Measurements from ENCODE around the gene ROBO2.

Gene ROBO2

GRCh38 chr3:77236118-77236517, 196.2 kb downstream of the ROBO2 start:
- DNase-seq (ENCODE audit: low read depth in 1 of 2, low spot score in 1 of 2), result no peak
- in situ Hi-C loops (cut with HindIII; ENCODE audit: low pct_unique_long_range_greater_than_20kb, low sequenced_read_pairs), result no loop called here
- no peak for TF ChIP-seq JUND (IDR thresholded peaks at IDR 0.05; ENCODE audit: low read depth)

DNA sequence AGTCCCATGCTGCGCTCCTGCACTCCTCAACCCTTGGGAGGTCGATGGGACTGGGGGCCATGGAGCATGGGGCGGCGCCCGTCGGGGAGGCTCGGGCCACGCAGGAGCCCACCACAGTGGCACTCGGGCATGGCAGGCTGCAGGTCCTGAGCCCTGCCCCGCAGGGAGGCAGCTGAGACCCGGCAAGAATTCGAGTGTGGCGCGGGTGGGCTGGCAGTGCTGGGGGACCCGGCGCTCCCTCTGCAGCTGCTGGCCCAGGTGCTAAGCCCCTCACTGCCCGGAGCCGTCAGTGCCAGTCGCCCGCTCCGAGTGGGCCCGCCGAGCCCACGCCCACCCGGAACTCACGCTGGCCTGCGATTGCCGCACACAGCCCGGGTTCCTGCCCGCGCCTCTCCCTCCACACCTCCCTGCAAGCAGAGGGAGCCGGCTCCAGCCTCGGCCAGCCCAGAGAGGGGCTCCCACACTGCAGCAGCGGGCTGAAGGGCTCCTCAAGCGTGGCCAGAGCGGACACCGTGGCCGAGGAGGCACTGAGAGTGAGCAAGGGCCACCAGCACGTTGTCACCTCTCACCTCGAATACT, 200.3 kb downstream of the ROBO2 start:
- no peak for TF ChIP-seq JUND (IDR thresholded peaks at IDR 0.05; ENCODE audit: low read depth)
- no peak for DNase-seq (ENCODE audit: low read depth in 1 of 2, low spot score in 1 of 2)
- in situ Hi-C loops (cut with HindIII; ENCODE audit: low pct_unique_long_range_greater_than_20kb, low sequenced_read_pairs), result no loop called here

DNA sequence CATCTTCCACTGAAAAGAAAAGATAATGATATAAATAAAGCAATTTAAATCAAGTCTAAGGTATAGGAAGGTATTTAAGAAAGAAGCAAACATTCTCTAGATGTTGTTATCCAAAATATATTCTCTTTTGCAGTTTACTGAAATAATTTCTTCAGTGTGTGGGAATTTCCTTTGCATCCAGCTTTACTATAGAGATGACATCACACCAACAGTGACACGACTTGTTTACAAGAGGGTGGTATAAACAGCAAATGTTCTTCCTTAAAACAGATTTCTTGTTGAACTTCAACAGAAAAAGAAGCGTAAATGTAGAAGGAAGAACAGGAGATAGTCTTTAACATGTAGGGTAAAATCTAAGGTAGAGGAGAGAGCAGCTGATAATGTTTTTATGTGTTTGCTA, 202.5 kb downstream of the ROBO2 start:
- TF ChIP-seq JUND (IDR thresholded peaks at IDR 0.05; ENCODE audit: low read depth), result no peak
- in situ Hi-C loops (cut with HindIII; ENCODE audit: low pct_unique_long_range_greater_than_20kb, low sequenced_read_pairs), result no loop called here

GRCh38 chr3:77244981-77245380, 205.1 kb downstream of the ROBO2 start:
- no peak for TF ChIP-seq JUND (IDR thresholded peaks at IDR 0.05; ENCODE audit: low read depth)
- in situ Hi-C loops (cut with HindIII; ENCODE audit: low pct_unique_long_range_greater_than_20kb, low sequenced_read_pairs), result no loop called here
- no peak for DNase-seq (ENCODE audit: low read depth in 1 of 2, low spot score in 1 of 2)

More for the DNA sequence above, 202.5 kb downstream of the ROBO2 start:
- DNase-seq (ENCODE audit: low read depth in 1 of 2, low spot score in 1 of 2), result no peak

DNA sequence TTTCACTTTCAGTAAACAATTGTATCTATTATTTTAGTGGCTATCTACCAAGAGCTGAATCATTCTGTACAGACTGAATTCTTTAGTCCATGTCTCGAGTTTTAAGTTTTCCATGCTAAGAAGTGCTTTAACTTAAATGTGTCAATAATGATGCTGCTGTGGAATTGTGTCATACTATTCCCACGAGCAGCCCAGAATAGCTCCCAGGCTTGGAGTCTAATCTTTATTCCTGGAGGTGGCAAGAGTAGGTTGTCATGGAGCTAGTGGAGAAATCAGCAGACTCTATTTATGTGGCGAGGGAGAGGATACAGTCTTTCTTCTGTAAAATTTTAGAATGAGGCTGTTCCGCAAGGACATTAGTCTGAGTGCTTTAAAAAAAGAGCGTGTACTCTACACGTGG, 207.2 kb downstream of the ROBO2 start:
- no peak for DNase-seq (ENCODE audit: low read depth in 1 of 2, low spot score in 1 of 2)
- in situ Hi-C loops (cut with HindIII; ENCODE audit: low pct_unique_long_range_greater_than_20kb, low sequenced_read_pairs), result no loop called here
- no peak for TF ChIP-seq JUND (IDR thresholded peaks at IDR 0.05; ENCODE audit: low read depth)

DNA sequence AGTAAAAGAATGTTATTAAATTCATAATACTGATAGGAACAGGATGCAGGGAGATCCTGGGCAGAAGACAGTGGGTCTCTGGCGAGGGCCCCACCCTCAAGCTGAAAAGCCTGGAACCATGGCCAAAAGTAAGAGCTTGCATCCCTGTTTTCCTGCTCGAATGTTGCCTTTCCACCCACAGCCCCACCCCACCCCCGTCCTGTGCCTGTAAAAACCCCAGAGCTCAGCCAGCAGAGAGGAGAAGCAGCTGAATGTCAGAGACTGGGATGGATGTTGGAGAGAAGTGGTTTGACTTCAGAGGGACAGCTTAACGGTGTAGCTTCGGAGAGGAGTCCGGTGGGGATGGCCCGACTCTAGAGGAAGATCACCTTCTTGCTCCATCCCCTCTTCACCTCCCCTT, 207.9 kb downstream of the ROBO2 start:
- in situ Hi-C loops (cut with HindIII; ENCODE audit: low pct_unique_long_range_greater_than_20kb, low sequenced_read_pairs), result no loop called here
- DNase-seq (ENCODE audit: low read depth in 1 of 2, low spot score in 1 of 2), result no peak
- no peak for TF ChIP-seq JUND (IDR thresholded peaks at IDR 0.05; ENCODE audit: low read depth)

GRCh38 chr3:77248420-77248819, 208.5 kb downstream of the ROBO2 start:
- no peak for DNase-seq (ENCODE audit: low read depth in 1 of 2, low spot score in 1 of 2)
- in situ Hi-C loops (cut with HindIII; ENCODE audit: low pct_unique_long_range_greater_than_20kb, low sequenced_read_pairs), result no loop called here
- TF ChIP-seq JUND (IDR thresholded peaks at IDR 0.05; ENCODE audit: low read depth), result no peak

- in situ Hi-C loops (cut with HindIII; ENCODE audit: low pct_unique_long_range_greater_than_20kb, low sequenced_read_pairs), result no loop called here
- no peak for TF ChIP-seq JUND (IDR thresholded peaks at IDR 0.05; ENCODE audit: low read depth)
- DNase-seq (ENCODE audit: low read depth in 1 of 2, low spot score in 1 of 2), result no peak
Observed at GRCh38 chr3:77251136-77251535, 211.2 kb downstream of the ROBO2 start.

DNA sequence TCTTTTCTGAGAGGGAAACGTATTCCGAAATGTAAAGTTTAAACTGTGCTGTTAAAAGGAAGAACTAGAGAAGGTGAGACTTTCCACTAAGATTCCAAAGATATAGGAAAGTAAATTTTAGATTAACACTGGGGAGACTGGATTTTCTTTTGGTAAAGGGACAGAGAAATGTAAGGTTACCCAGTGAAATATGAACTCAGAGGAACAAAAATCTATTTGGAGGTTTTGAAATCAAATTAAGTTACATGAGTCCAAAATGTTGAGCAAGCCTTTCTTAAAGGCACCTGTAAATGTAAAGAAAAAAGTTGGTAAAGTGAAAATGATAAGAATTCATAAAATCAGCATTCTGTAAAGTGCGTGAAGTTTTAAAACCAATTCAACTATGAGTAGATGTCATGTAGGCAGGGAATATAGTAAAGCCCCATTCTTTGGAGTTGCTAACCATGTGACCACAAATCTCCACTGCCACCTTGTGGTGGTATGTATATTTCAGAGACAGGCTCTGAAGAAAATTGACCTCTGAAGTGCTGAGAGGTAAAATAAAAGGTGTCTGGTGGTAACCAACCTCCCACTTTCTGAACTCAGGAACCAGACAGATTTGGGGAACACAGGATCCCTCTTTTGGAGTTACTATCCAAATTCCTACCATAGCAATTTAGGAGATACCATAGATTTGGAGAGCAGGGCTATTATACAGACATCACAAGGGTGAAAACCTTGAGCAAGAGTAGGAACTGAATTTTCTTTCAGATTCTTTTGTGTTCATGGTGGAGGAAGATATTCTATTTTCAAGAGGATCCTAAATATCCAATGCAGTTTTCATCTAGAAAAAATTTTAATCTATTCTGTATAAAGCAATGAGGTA, 215.3 kb downstream of the ROBO2 start:
- in situ Hi-C loops (cut with HindIII; ENCODE audit: low pct_unique_long_range_greater_than_20kb, low sequenced_read_pairs), result no loop called here
- no peak for TF ChIP-seq JUND (IDR thresholded peaks at IDR 0.05; ENCODE audit: low read depth)
- DNase-seq (ENCODE audit: low read depth in 1 of 2, low spot score in 1 of 2), result peak; percentile 11 to 75

DNA sequence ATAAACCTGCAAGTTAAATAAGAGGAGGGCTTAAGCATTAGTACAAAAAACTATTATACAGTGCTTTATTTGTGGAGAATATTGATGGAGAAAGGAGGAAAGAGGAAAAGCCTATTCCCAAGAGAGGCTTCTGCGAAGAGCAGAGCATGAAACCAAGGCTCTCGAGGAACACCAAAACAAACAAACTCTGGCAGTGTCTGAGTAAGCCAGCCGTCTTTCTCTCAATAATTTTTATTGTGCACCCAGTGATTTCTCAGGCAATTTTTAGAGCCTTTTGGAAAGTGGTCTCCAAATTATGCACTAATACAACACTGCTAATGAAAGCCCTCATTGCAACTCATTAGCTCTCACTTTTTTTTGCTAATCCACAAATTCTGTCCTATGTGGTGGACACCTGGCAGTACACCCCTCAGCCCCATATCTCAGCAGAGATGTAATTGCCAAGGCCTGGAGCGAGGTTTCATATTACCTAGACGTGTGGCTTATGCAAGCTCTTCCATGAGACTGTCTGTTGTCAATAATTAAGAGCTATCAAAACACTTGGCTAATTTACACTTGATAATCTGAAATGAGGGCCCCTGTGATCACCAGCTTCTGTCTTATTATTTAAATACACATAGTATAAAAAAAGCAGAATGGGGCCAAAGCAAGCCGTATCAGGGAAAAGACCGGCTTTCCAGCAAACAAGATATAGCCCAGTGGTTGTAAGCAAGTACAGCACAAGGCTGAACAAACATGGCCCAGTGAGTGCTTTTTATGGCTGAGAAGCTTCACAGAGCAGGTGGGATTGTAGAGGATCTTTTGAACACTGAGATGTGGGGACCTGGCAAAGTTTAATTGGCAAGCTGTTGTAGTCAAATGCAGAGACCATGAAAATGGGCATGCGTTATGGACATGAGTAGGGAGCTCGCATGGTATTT, 216.9 kb downstream of the ROBO2 start:
- in situ Hi-C loops (cut with HindIII; ENCODE audit: low pct_unique_long_range_greater_than_20kb, low sequenced_read_pairs), result no loop called here
- no peak for TF ChIP-seq JUND (IDR thresholded peaks at IDR 0.05; ENCODE audit: low read depth)
- no peak for DNase-seq (ENCODE audit: low read depth in 1 of 2, low spot score in 1 of 2)

- in situ Hi-C loops (cut with HindIII; ENCODE audit: low pct_unique_long_range_greater_than_20kb, low sequenced_read_pairs), result no loop called here
- no peak for TF ChIP-seq JUND (IDR thresholded peaks at IDR 0.05; ENCODE audit: low read depth)
Observed at GRCh38 chr3:77259694-77260093, 219.8 kb downstream of the ROBO2 start.

GRCh38 chr3:77262361-77262760, 222.5 kb downstream of the ROBO2 start:
- TF ChIP-seq JUND (IDR thresholded peaks at IDR 0.05; ENCODE audit: low read depth), result no peak
- in situ Hi-C loops (cut with HindIII; ENCODE audit: low pct_unique_long_range_greater_than_20kb, low sequenced_read_pairs), result no loop called here

More at GRCh38 chr3:77259694-77260093, 219.8 kb downstream of the ROBO2 start:
- DNase-seq (ENCODE audit: low read depth in 1 of 2, low spot score in 1 of 2), result no peak

More at GRCh38 chr3:77262361-77262760, 222.5 kb downstream of the ROBO2 start:
- no peak for DNase-seq (ENCODE audit: low read depth in 1 of 2, low spot score in 1 of 2)

Data from T47D (cell line).